KBM-7 (cell line): ENCODE data around the gene PLCB4.

Source experiments
- DNase-seq: peaks from one replicate; pipeline ENCODE4 v3.0.0-alpha.2; 2015
- in situ Hi-C: fragments of 300-500 bp; cut with MboI; formaldehyde crosslinking; loops from 2 replicates; pipeline ENCODE4 v1.14.3; 2020; ENCODE audit warnings: low sequenced_read_pairs, low pct_unique_long_range_greater_than_20kb, mixed read lengths

Gene PLCB4

GRCh38 chr20:9427430-9428291 is 358.8 kb downstream of the PLCB4 start:
- DNase-seq: no peak
- in situ Hi-C loops: no loop called here

DNA sequence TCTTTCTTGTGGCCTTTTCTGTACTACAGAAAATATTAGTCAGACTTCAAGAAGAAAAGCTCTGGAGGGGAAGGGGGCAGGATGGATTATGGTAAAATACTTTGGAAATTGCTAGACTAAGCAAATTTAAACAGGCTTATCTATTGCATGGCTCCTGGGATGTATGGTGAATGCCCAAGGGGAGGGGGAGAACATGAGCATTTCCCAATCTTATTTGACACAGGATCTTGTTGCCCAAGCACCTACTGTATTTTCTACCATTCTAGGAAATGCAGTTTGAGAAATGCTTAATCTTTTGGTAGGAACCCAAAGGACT is 359.4 kb downstream of the PLCB4 start:
- DNase-seq: no peak
- in situ Hi-C loops: no loop called here

DNA sequence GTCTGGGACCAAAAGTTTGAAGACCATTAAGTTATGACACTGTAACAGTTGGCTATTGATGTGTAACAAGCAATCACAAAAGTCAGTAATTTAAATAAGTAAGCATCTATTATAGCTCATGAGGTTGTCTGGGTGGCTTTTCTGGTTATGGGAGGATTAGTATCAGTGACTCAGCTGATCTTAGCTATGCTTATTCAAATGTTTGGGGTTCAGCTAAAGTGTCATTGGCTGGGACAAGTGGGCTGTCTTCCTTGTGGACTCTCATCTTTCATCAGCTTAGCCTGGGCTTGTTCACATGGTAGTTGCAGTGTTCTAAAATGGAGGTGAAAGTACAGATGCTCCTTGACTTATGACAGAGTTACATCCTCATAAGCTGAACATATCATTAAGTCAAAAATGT is 370.9 kb downstream of the PLCB4 start:
- in situ Hi-C loops: no loop called here
- no peak for DNase-seq

GRCh38 chr20:9440892-9441291 is 372.0 kb downstream of the PLCB4 start:
- in situ Hi-C loops: no loop called here
- DNase-seq: no peak

GRCh38 chr20:9441948-9442347 is 373.1 kb downstream of the PLCB4 start:
- no peak for DNase-seq
- in situ Hi-C loops: no loop called here

DNA sequence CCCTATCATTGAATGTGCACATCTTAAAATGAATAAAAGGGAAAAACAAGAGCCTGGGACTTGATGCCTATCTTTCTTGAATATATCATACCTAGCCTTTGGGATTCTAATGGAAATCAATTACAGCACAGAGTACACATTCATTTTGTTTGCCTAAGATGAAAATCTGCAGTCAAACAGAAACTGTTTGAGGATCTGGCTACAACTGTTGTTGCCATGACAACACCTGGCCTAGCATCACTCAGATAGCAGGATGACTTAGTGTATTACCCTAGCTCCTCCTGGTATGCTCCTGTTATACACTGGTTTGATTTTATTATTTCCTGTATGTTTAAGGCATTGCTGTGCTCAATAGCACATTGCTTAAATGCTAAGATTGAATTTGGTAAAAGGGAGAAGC is 374.0 kb downstream of the PLCB4 start:
- in situ Hi-C loops: no loop called here
- DNase-seq: no peak

DNA sequence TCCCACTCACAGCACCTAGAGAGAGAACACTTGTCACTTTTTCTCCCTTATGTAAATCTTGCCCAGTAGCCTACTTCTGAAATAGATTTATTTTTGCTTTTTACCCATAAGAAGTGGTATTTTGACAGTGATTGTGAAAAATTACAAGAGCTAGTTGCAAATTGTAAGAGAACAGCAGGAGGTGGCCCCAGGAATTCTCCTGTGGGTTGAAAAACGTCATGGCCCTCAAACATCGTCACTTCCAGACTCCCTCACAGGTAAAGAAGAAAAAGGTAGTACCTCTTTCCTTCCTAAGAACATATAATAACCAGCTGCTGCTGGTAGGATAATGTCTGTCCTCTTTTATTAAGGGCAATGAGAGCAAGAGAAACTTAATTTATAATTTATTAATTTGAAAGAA is 376.0 kb downstream of the PLCB4 start:
- in situ Hi-C loops: no loop called here
- DNase-seq: no peak

DNA sequence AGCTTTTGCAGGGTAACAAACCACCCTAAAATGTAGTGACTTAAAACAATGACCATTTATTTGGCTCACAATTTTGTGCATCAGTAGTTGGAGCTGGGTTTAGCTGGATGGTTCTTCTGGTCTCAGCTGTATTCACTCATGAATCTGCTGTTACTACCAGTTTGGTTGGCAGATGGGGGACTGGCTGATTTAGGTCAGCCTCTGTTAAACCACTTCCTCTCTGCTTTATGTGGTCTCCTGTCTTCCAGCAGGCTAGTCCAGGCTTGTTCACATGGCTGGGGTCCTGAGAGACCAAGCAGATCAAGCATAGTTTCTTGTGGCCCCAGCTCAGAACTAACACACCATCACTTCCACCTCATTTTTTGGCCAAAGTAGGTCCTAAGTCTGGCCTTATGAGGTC is 378.3 kb downstream of the PLCB4 start:
- DNase-seq: peak; percentile 11
- in situ Hi-C loops: no loop called here

GRCh38 chr20:9453201-9453600 is 384.3 kb downstream of the PLCB4 start:
- in situ Hi-C loops: no loop called here
- no peak for DNase-seq

DNA sequence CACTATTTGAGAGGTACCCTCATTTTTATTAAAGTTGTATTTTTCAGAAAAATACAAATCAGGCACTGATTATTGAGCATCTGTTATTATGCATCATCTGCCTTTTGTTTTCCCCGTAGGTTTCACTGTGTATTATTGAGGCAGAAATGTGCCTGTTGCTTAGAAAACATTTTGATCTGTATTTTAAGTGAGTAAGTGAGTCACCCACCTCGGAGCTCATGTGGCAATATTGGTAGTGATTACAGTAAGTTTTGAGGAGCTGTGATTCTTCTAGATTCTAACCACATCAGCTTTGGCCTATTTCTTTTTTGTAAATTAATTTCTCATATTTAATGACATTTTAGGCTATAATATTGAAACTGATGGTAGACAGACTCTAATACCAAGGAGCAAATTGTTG is 385.9 kb downstream of the PLCB4 start:
- in situ Hi-C loops: no loop called here
- DNase-seq: no peak

GRCh38 chr20:9457136-9457535 is 388.2 kb downstream of the PLCB4 start:
- in situ Hi-C loops: no loop called here
- DNase-seq: no peak

DNA sequence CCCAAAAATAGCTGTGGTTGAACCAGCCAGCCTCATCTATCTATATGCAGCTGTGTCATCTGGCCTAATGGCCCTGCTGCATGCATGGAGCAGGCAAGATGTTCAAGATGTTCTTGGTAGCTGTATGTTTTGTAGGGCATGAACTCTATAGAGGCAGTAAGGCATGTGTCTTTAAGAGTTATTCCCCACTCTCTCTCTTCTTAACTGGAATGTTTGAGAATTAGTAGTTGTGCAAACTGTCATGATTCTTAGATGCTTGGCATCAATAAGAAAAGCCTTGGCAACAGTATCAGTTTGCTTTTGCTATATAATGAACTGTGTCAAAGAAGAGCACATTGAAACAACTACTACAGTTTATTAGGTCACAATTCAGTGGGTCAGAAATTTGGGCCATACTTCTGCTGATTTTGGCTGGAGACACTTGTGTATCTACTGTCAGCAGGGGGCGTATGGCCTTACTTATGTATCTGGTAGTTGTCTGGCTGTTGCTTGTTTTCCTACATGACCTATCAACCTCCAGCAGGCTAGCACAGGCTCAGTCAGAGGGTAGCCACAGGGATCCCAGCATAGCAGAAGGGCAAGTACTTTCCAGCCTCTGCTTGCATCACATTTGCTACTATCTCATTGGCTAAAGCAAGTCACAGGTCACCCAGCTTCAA is 389.4 kb downstream of the PLCB4 start:
- in situ Hi-C loops: no loop called here
- peak; percentile 15 for DNase-seq

- in situ Hi-C loops: no loop called here
- no peak for DNase-seq
These were observed 391.6 kb downstream of the PLCB4 start for GRCh38 chr20:9460518-9460917.

DNA sequence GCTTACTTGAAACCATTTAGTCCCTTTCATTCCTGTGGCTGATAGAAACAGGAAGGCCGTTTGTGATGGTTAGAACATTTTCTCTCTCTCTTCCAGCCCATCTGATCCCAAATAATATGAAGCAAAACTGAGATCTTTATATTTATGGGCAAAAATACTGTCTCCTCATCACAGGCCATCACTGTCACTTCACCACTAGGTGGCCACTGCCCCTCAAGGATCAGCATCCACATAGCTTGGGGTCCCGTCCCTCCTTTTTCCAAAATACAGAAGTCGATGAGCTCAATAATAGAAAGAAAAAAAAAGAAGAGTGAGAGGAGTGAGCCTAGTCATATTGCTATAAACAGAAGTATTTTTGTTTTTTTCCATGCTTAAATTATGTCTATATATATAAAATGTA is 399.1 kb downstream of the PLCB4 start:
- in situ Hi-C loops: no loop called here
- no peak for DNase-seq

- no peak for DNase-seq
These were observed 406.0 kb downstream of the PLCB4 start for GRCh38 chr20:9474835-9475415.

GRCh38 chr20:9475456-9475855 is 406.6 kb downstream of the PLCB4 start:
- in situ Hi-C loops: no loop called here
- no peak for DNase-seq

More at GRCh38 chr20:9474835-9475415, 406.0 kb downstream of the PLCB4 start:
- in situ Hi-C loops: no loop called here

- in situ Hi-C loops: no loop called here
- DNase-seq: no peak
These were observed 407.3 kb downstream of the PLCB4 start for GRCh38 chr20:9476174-9476573.

GRCh38 chr20:9476637-9477036 is 407.8 kb downstream of the PLCB4 start:
- DNase-seq: no peak
- in situ Hi-C loops: no loop called here

DNA sequence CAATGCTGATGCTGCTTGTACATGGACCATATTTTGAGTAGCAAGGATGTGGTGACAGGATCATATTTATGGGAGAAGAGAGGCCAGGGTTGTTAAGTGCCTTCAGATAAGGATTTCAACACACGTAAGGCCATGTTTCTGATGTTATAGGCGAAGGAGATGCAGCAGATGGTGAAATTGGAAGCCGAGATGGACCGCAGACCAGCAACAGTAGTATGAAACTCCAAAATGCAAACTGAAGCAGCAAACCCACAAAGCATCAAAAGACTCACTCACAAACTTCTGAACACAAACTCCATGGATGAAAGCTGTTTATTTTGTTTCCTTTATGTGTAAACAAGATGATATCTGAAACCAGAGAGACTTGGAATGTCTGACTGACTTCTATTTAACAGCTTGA is 409.9 kb downstream of the PLCB4 start:
- in situ Hi-C loops: no loop called here
- no peak for DNase-seq

DNA sequence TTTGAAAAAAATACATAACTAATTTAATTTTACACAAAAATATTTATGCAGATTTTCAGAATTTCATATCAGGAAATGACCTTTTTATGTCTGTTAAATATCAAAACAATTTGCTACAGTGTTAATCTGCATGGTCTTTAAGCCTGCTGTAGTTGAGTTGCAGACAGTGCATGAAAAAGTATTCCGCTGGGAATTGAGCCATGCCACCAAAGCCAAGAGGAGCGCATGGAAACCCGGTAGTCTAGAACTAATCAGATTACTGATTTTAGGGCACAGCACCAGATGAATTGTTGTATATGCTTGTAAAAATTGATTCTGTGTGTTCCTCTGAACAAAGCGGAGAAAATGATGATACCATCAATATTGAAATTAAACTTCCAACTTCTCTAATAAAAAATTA is 411.2 kb downstream of the PLCB4 start:
- in situ Hi-C loops: no loop called here
- DNase-seq: no peak

GRCh38 chr20:9482180-9482579 is 413.3 kb downstream of the PLCB4 start:
- DNase-seq: no peak
- in situ Hi-C loops: no loop called here
